Inferior parietal cortex (tissue), 1 donor: ENCODE results near the gene ABR.
A peak's percentile ranks its signal among the peaks of the same experiment; 100 is the strongest.
"Not testable (repeated sequence)": the region's sequence is repeated elsewhere in the genome, so short reads cannot be mapped to it uniquely, and the experiment has no call there.

ENCODE experiments used
- DNase-seq: peaks from one replicate; pipeline ENCODE4 v3.0.0-alpha.2; 2016; ENCODE audit errors: extremely low spot score

The ABR gene

DNA sequence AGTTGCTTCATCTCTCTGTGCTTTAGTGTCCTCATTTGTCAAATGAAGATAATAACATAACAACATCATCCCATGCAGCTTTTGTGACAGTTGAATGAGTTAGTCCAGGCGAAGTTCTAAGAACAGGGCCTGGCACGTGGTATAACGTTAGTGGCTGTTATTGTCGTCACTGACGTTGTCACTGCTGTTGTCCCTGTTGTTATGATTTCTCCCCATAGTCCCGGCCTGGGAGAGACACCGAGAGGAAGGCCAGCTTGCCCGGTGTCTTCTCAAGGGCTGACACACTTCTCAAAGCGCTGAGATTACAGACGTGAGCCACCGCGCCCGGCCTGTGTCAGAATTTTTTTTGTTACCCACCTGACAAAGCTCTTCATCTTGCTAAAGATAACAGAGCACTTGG lies 29.9 kb downstream of the ABR start:
- no peak for DNase-seq

DNA sequence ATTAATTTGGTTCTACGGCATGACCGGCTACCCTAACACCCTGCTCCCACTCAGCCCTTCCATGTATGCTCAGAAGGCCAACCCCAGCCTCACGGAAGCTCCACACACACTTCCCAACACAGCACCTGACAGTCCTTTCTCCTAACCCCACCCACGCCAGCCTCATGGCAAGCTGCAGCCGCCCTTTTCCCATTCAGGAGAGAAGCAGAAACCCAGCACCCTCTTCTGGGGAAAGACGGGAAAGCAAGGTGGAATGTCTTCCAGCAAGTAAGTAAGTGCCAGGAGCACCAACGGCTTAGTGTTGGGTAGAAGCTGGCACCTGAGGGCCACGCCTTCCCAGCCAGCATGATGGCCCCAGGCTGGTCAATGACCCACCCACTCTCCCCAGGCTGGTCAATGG lies 32.1 kb downstream of the ABR start:
- no peak for DNase-seq

DNA sequence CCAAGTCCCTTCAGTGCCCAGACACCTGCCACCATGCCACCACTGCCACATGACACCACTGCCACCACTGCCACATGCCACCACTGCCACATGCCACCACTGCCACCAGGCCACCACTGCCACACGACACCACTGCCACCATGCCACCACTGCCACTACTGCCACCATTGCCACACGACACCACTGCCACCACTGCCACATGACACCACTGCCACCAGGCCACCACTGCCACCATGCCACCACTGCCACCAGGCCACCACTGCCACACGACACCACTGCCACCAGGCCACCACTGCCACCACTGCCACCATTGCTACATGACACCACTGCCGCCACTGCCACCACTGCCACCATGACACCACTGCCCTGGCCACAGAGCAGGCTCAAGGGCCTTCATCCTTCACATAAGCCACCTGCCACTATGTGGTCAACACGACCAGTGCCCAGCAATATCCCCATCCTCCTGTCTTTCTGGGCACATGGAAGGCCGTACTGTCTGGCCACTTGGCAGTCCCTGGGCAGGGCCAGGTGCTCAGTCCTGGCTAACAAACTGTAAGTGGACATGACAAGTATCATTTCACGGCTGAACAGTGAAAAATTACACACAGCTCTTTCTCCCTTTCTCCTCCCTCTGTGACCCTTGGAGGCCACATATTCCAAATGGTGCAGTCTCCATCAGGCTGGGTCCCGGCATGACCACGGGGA lies 33.1 kb downstream of the ABR start:
- no peak for DNase-seq

DNA sequence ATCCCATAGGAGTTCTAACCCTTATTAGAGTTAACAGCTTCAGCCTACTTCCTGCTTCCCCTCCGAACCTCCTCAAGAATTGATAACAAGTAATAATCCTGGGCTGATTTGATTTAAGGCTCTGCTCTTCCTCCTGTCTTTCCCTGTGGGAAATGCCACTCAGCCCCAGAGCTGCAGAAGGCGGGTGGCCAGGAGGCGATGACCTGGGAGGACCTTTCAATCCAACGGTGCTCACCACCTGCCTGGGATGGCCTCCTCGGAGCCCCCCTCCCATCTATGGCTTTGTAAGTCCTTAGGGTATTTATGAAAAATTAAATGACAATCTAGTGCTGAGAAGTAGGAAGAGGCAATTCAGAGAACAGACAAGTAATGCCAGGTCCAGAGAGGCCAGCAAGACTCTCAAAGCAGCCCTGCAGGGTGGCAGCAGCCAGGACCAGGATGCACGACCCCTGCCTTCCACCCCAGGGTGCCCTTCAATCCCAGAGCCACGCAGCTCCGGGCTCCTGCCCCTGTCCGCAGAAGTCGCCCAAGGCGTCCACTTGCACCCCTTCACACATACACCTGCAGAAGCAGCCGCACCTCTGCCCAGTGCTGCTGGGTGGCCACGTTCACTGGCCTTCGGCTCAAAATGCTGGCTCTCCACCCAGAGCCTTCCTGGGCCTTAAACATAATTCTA lies 34.3 kb downstream of the ABR start:
- DNase-seq: no peak

DNA sequence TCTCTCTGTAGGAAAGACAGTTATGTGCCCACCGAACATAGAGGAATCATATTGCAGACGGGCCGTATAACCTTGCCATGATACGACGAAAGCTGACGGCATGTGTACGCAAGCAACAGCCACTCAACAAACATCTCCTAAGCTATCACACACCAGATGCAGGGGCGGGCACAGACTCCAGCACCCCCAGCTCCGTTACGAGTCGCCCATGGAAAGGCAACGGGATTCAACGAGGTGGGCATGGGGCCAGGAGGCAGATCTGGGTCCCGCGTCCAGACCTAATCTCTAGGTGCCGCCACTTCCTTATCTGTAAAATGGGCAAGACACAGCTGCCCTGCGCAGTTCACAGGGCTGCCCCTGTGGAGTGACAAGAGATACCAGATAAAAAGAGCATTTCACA lies 35.6 kb downstream of the ABR start:
- DNase-seq: no peak

DNA sequence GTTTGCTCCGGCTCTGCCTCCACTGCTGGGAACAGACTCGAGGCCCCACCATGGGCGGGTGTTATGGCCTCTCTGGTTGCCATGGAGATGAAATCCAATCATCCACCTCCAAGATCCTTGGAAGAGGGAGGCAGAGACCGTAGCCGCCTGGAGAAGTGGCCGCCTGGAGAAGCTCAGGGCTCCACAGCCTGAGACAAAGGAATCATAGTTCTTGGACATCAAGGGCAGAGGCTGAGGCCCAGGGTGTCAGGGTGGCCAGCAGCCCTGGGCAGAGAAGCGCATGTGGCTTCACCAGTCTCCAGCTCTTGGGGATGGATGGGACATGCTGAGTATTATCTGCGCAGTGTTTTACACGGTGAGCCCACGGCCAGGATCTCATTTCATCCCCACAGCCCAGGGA lies 36.2 kb downstream of the ABR start:
- DNase-seq: no peak

DNA sequence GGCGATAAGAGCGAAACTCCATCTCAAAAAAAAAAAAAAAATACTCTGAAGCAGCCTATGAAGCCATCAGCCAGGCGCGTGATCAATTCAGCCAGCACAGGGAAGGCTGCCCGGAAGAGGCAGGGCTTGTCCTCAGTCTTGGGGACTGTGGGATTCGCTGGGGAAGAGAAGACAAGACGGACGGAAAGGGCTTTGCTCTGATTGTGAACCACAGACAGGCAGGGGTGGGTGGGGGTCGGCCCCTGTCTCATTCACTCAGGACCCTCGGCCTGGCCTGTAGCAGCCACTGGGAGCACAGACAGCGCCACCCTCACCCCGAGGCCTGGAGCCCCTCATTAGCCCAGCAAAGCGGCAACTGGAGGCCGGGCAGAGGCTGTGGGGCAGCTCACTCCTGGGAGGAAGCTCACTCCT lies 37.2 kb downstream of the ABR start:
- DNase-seq: no peak

DNA sequence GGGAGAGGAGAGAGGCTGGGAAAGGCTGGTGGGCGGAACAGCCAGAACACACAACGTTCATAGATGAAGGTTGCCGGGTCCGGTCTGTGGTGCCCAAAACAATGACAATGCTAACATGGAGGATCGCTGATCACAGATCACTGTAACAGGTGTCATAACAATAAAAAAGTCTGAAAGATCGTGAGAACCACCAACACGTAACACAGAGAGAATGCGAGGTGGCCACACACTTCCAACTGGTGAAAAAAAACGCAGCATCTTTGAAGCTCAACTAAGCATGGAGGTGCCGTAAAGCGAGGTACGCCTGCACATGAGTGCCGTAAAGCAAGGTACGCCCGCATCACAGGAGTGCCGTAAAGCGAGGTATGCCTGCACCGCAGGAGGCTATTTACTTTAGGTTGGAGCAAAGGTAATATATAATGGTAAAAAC lies 42.3 kb downstream of the ABR start:
- DNase-seq: no peak

DNA sequence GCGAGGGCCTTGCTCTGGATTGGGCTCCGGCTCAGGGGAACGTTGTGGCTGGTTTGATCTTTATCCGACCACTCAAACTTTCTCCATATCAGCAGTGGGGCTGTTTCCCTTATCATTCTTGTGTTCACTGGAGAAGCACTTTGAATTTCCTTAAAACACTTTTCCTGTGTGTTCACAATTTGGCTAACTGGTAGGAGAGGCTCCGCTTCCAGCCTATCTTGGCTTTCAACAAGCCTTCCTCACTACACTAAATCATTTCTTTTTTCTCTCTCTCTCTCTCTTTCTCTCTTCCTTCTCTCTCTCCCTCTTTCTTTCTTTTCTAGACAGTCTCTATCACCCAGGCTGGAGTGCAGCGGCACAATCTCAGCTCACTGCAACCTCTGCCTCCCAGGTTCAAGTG lies 43.0 kb downstream of the ABR start:
- DNase-seq: no peak

DNA sequence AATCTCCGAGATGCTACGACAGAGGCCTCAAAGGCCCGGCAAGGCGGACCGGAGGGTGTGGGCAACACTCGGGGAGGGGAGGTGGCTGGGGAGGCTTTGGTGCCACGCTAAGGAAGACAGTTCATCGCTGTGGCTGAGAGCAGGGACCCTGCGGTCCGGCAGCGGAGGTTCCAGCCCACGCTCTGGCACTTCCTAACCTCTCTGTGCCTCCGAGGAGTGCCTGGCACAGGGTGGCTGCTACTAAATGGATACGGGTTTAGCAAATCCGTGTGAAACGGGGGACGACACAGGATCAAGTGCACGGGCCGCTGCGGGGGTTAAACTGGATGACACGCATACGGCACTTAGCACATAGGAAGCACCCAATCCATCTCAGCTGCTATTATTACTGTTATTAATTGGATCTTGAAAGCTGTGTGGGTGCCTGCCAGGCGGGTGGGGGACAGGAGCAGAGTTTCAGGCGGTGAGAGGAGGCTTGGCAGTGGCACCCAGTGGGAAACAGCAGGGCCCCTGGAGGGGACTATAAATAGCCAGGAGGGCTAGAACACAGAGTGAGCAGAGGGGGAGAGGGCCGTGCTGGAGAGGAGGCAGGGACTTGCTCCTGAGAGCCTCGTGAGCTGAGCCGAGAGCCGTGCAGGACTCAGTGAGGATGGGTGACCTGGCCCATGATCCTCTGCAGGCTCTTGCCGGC lies 45.0 kb downstream of the ABR start:
- no peak for DNase-seq

DNA sequence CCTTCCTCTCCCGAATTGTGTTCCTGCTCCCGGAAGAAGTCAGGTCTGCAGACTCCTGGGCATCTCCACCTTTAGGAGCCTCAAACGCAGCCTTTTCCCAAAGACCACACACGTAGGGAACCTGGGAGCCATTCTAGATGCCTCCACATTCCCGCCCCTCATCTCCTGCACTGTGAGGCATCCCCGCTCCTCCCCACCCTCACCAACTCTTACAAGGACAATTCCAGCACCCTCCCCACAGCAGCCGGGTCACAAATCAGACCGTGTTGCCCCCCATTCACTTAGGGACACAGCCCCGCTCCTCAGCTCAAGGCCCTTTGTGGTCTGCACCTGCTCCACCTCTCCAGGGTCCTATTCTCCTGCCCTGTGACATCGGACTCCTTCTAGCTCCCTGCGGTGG lies 49.6 kb downstream of the ABR start:
- no peak for DNase-seq

DNA sequence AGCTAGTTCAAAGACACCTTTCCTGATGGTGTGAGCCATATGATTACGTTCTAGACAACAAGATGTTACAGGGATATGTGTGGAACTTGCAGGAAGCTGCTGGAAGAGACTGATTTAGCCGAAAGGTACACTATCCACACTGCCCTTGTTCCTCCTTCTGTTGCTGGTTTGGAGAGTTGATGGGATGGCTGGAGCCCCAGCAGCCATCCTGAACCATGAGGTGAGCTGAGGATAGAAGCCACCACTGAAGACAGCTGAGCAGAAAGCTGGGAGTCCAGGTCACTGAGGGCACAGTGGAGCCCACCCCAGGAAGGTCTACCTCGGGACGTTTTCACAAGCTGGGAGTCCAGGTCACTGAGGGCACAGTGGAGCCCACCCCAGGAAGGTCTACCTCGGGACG lies 51.3 kb downstream of the ABR start:
- DNase-seq: not testable (repeated sequence)

DNA sequence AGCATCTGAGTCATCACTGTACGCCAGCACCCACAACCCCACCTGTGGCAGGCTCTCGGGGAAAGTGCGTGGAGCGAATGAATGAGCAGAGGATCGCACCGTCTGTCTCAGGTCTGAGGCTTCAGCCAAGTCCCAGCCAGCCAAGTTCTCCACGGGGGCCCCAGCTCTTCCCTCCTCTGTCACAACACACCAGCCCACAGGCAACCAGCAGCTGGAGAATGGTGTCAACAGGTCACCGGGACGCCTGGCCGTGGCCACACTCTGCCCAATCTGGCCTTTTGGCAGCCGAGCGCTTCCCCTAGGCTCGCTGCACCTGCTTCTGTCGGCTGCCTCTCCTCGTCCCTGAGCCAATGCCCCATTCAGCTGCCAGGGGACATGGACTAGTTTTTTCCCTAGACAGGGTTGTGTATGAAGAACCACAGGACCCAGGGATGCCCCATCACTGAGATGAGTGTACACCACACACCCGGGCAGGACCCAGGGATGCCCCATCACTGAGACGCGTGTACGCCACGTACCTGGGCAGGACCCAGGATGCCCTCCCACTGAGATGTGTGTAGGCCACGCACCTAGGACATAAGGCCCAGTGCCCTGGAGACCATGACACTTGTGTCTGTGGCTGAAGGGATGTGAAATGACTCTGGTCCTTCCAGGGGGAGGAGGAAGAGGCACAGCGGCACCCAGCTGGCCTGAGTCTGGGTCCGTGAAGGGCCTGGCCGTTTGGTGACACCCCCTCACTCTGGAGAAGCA lies 52.8 kb downstream of the ABR start:
- no peak for DNase-seq

DNA sequence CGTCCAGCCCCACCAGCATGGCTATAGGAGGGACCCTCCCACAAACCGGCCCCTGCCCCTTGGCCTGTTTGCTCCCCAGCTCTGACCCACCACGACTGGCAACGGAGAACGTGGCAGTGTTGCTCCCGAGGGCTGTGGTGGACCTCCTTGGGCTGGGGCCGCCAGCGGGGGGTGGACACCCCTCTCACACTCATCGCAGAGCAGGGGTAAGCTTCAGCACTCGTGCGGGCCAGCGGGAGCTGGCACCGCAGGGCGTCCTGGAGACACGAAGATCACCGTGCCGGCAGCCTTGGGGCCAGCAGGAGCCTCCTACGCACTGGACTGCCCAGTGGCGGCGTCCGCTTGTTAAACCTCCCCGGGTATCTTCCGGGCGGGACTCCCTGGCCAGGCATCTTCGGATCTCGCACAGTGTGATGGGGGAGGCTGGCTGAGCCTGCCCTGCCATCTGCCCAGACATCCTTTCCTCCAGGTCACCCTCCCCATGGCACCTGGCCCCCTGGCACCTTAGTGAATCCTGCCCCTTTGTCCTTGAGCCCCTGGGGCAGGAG lies 53.5 kb downstream of the ABR start:
- DNase-seq: no peak

DNA sequence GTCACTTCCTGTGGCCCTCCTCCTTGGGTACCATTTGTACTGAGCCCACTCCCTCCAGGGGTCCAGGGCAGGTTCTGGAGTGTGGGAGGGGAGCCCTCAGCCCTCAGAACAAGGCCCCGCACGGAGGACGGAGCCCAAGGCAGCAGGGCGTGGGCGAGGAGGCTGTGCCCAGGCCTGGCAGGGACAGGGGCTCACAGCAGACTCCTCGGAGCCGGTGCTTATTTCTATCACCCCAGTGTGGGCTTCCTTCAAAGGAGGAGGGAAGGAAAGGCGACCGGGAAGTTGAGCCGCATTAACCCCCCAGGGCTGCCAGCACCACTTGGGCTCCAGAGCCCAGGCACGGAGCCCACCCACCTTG lies 54.0 kb downstream of the ABR start:
- no peak for DNase-seq

DNA sequence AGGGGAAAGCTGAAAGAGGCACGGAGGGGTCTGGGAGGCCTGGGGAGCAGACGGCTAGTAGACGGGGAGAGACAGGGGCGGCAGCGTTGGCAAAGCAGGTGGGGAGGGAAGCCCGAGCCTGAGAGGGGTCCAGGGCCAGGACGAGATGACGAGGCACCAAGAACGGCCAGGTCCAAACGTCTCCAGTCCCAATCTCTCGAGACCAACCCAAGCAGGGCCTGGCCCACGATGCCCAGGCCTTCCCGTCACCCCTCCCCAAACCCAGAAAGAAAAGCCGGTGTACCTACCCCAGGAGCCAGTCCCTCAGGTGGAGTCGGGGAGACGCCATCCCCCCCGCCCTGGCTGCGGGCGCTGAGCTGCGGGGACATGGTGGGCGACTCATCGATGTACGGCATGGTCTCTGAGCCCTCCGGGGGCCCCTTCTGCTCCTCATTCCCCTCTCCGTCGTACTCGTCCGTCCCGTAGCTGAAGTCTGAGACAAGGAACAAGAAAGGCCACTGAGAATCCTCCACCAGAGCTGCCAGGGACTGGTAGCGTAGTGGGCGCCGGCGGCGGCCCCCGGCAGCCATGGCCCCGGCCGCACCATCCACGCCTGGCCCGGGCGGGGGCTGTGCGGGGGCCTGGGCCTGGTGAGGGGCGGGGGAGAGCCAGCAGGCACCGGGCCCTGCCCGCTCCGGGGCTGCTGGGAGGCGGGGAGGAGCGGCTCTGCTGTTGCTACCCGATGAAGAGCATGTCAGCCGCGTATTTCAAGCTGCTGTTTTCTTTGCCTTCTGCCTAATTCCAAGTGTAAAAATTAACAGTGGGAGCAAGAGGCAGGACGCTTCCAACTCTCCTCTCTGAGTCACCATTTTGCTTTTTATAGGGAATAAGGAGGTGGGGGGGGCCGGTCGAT lies 54.6 kb downstream of the ABR start:
- DNase-seq: no peak

DNA sequence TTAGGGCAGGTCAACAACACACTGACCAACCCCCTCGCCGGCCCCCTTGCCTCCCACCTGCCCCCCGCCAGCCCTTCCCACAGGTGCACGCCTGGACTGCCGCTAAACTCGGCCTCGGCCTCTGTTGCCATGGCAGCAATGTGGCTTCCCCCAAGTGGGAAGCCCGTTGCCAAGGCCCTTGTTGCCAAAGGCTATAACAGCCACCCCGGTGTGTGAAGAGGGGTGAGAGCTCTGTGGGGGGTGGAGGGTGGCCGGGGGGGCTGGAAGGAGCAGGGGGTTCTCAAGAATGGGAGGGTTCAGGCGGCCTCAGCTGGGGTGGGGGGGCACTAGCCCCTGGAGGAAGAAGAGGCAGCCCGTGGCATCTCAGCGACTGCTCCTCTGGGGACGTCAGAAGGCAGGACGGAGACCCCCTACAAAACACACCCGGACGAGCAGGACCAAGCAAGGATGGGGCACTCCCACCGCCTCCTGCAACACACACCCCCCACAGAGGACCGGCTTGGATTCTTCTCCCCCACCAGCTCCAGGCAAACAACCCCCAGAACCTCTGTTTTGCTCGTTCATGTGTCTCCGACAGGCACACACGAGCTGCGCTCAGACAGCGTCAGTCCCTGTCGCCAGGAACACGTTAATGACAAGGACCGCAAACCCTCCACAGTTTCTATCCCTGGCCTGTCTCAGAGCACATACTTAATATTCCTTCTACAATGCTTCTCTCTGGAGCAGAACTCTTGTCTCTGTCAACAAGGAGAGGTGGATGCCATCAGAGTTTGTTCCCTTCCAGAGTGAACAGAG lies 55.7 kb downstream of the ABR start:
- no peak for DNase-seq

DNA sequence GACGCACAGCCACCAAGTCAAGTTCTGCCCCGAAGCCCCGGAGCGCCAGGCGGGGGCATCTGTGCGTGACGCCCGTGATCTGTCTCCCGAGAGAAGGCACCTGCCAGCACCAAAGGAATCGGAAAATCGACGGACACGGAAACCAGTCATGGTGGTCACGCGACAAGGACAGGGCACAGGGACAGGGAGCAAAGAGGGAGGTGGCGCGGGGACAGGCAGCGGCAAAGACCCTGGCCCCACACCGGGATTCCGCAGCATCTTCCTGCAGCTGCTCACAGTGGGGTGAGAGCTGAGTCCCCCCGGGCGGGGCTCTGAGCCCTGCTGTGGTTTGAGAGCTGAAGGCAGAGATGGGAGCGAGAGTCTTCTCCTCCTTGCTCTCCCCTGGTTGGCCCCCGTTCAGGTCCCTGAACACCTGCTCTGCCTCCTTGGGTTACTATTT lies 56.4 kb downstream of the ABR start:
- DNase-seq: no peak

DNA sequence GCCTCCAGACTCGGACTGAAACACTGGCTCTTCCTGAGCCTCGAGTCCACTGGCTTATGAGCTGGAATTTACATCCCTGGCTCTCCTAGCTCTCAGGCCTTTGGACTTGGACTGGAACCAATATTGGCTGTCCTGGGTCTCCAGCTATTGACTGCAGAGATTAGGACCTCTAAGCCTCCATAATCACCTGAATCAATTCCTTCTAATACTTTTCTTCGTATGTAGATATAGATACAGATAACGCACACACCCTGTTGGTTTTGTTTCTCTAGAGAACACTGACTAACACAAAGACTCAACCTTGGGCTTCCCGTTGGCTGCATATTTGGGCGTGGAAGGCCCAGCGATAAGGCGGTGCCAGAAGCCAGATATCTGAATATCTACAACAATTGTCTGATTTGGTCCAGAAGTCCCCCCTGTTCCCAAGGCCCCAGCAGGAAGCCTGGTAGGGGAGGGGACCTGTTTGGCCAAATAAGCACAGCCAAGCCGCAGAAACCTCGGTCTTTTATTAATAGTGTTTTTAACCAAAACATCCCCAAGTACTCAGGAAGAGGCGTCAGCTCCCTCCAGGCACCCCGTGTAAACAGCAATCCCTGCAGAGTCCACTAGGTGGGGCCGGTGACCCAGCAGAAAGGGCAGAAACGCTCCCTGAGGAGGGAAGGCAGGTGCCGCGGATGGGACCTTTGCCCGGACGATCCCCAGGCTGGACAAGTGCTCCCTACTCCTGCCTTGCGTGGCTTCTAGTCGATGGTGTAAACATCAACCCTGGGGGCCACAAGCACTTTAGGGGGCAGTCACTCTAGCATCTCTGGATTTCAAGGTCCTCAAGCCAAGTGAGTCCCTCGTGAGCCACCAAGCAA lies 57.0 kb downstream of the ABR start:
- peak; percentile 77 for DNase-seq
